ENCODE results near the gene ABCA5.

Gene ABCA5

GRCh38 chr17:69327060-69327831, at the start of gene ABCA5:
ABCA5 (minus strand) TSS chr17:69327133; CDS start chr17:69314415, 12,718 bp downstream.
- peak; percentile 88 for DNase-seq (ENCODE audit: low read depth)
- no peak for TF ChIP-seq CTCF (IDR thresholded peaks at IDR 0.05; ENCODE audit: low read length, missing control alignments)
- H3K4me3 ChIP-seq (replicated peaks; ENCODE audit: low read depth, low read length), result peak within 1 kb of the TSS; percentile 77

- no peak for DNase-seq (ENCODE audit: low read depth)
- no peak for TF ChIP-seq CTCF (IDR thresholded peaks at IDR 0.05; ENCODE audit: low read length, missing control alignments)
These were observed 48.3 kb upstream of the ABCA5 start for GRCh38 chr17:69375229-69375628.

DNA sequence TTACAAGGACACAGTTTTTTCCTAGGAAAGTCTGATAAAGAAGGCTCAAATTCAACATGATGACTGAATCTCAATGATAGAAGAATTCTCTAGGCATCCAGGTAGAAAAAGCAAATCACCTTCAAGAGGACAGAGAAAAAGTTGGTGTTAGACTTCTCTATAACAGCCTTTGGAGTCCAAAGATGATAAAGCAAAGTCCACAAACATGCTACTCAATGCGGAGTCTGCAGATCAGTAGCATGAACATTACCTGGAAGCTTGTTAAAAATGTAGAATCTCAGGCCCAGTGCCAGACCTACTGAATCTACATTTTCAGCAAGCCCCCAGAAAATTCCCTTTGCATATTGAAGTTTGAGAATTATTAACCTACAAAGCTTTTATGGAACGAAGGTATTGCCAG, 46.1 kb upstream of the ABCA5 start:
- TF ChIP-seq CTCF (IDR thresholded peaks at IDR 0.05; ENCODE audit: low read length, missing control alignments), result no peak
- no peak overlapping the region for H3K4me3 ChIP-seq (replicated peaks; ENCODE audit: low read depth, low read length)
- no peak for DNase-seq (ENCODE audit: low read depth)

More at GRCh38 chr17:69375229-69375628, 48.3 kb upstream of the ABCA5 start:
- H3K4me3 ChIP-seq (replicated peaks; ENCODE audit: low read depth, low read length), result no peak overlapping the region

DNA sequence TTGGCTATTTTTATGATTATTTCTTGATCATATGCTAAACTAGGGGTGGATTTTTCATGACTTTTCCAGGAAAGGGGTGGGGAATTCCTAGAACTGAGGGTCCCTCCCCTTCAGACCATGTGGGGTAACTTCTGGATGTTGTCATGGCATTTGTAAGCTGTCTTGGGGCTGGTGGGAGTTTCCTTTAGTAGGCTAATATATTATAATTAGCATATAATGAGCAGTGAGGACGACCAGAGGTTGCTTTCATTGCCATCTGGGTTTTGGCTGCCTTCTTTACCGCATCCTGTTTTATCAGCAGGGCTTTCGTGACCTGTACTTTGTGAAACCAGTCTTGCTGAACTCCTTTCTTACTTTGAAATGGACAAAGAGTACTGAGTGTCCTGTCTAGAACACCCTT, 40.4 kb upstream of the ABCA5 start:
- DNase-seq (ENCODE audit: low read depth), result no peak
- TF ChIP-seq CTCF (IDR thresholded peaks at IDR 0.05; ENCODE audit: low read length, missing control alignments), result no peak

DNA sequence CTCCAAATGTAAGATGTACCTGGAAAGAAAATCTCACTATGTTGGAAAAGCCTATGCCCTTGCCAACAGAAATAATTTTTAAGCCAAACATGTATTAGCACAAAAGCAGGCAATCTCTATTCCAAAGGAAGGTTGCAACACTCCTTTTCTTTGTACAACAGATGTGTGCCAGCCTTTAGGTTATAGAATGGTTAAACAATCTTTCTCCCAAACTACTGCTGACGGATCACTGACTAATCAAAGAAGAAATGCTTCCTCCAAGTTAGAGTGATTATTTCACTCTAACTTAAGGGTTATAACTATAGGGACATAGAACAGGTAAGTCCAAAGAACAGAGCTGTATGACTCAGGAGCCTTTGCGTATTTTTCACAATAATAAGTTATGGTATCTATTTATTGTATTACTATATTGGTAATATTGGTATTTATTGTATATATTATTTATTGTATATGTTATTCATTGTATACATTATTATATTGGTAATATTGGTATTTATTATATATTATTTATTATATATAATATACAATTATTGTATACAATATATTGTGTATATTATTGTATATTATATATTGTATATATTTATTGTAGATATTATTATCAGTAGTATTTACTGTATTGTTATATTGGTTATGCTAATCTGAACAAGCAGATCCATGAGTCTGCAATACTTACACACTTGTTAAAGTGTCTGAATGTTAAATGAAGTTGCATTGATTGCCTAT, 36.7 kb upstream of the ABCA5 start:
- H3K4me3 ChIP-seq (replicated peaks; ENCODE audit: low read depth, low read length), result no peak overlapping the region
- no peak for TF ChIP-seq CTCF (IDR thresholded peaks at IDR 0.05; ENCODE audit: low read length, missing control alignments)
- no peak for DNase-seq (ENCODE audit: low read depth)

More for the DNA sequence above, 40.4 kb upstream of the ABCA5 start:
- H3K4me3 ChIP-seq (replicated peaks; ENCODE audit: low read depth, low read length), result no peak overlapping the region

DNA sequence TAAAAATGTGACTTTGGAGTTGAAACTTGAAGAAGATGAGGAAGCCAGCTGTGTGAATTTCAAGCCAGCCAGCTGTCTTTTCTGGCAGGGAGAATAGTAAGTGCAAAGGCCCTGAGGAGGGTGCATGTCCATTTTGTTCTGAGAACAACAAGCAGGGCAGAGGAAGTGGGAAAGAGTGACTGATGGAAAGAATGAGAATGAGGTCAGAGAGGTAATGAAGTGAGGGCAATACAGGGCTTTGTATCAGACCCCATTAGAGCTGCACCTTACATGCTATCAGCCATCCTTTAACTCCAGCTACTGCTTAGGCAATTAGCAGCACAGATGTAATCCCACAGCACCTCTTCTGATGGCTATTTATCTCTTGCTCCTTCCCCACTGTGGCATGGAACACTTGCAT, 34.2 kb upstream of the ABCA5 start:
- no peak for TF ChIP-seq CTCF (IDR thresholded peaks at IDR 0.05; ENCODE audit: low read length, missing control alignments)

More for the DNA sequence above, 34.2 kb upstream of the ABCA5 start:
- no peak for DNase-seq (ENCODE audit: low read depth)
- H3K4me3 ChIP-seq (replicated peaks; ENCODE audit: low read depth, low read length), result no peak overlapping the region

Measured in fibroblast of pulmonary artery (primary cell).